OCI-LY3 (cell line): ENCODE results near the gene MAP3K3.

Experiments used
- H2AFZ ChIP-seq: fragments of 200-600, 300-600 bp; shearing (Covaris generic); 2 replicates; pipeline ENCODE4 v1.6.0; 2014; ENCODE audit warnings: antibody characterized with exemption, low read depth, low read length
- H3K27ac ChIP-seq: fragments of 200-600, 300-600 bp; sonication (generic); 2 replicates; pipeline ENCODE4 v1.5.1; 2014; ENCODE audit warnings: mild to moderate bottlenecking, low read length, moderate library complexity, mixed read lengths
- H3K27me3 ChIP-seq: fragments of 200-600, 300-600 bp; sonication (generic); 2 replicates; pipeline ENCODE4 v1.6.1; 2014; ENCODE audit warnings: low read depth, low read length, mixed read lengths
- H3K36me3 ChIP-seq: fragments of 200-600, 300-600 bp; sonication (generic); replicated peaks from 2 replicates; pipeline ENCODE3; 2014; ENCODE audit warnings: low read depth, low read length, mixed read lengths
- H3K4me1 ChIP-seq: fragments of 300-600, 200-600 bp; sonication (generic); 2 replicates; pipeline ENCODE4 v1.6.1; 2014; ENCODE audit warnings: low read length, mixed read lengths
- H3K4me2 ChIP-seq: fragments of 200-600, 300-600 bp; sonication (generic); 2 replicates; pipeline ENCODE4 v1.6.1; 2014; ENCODE audit warnings: low read length, mixed read lengths
- H3K4me3 ChIP-seq: fragments of 300-600, 200-600 bp; sonication (generic); 2 replicates; pipeline ENCODE4 v1.5.1; 2014; ENCODE audit warnings: antibody characterized with exemption, mild to moderate bottlenecking, low read length, moderate library complexity
- H3K79me2 ChIP-seq: fragments of 300-600, 200-600 bp; shearing (Covaris generic); 2 replicates; pipeline ENCODE4 v1.6.1; 2014; ENCODE audit warnings: mild to moderate bottlenecking, low read length, mixed read lengths
- H3K9ac ChIP-seq: fragments of 300-600, 200-600 bp; shearing (Covaris generic); 2 replicates; pipeline ENCODE4 v1.6.0; 2014; ENCODE audit warnings: mild to moderate bottlenecking, low read length, moderate library complexity
- H3K9me3 ChIP-seq: fragments of 200-600, 300-600 bp; shearing (Covaris generic); 2 replicates; pipeline ENCODE4 v1.6.1; 2014; ENCODE audit warnings: low read length, mixed read lengths; ENCODE audit not compliant: insufficient read depth
- H4K20me1 ChIP-seq: fragments of 200-600, 300-600 bp; sonication (generic); 2 replicates; pipeline ENCODE4 v1.6.1; 2016; ENCODE audit warnings: low read length, mixed read lengths; ENCODE audit not compliant: insufficient read depth
- EZH2phosphoT487 ChIP-seq: fragments of 200-600 bp; shearing (Covaris generic); IDR thresholded peaks from 2 replicates; pipeline ENCODE4 v1.6.1; 2018; ENCODE audit warnings: antibody characterized with exemption, mixed run types, low read depth
- TF ChIP-seq, protein P1 (sequence below): fragments of 200-600, 300-600 bp; sonication (generic); IDR thresholded peaks from 2 replicates; pipeline ENCODE4 v1.5.1; 2014; ENCODE audit warnings: antibody characterized with exemption, low read length, low read depth

The MAP3K3 gene

DNA sequence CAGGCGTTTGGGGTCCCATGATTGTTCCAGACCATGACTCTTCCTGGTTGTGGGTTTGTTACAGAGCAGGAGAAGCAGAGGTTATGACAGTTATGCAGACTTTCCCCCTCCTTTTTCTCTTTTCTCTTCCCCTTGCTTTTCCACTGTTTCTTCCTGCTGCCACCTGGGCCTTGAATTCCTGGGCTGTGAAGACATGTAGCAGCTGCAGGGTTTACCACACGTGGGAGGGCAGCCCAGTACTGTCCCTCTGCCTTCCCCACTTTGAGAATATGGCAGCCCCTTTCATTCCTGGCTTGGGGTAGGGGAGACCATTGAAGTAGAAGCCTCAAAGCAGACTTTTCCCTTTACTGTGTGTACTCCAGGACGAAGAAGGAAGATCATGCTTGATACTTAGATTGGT, 29.4 kb upstream of the MAP3K3 start:
- Histone ChIP-seq H3K27me3 (no peaks in the 10 kb centered on the region), H3K9ac (no peak overlapping the region), H3K27ac (no peak overlapping the region), H3K4me2 (no peak overlapping the region), H3K4me1 (no peaks in the 10 kb centered on the region), H3K79me2 (no peaks in the 10 kb centered on the region), H2AFZ (no peak overlapping the region), H3K9me3 (no peaks in the 10 kb centered on the region), H4K20me1 (no peaks in the 10 kb centered on the region), H3K4me3 (no peak overlapping the region), H3K36me3 (peaks cover 49% of the 10 kb centered on the region)
- TF ChIP-seq, protein P1, sequence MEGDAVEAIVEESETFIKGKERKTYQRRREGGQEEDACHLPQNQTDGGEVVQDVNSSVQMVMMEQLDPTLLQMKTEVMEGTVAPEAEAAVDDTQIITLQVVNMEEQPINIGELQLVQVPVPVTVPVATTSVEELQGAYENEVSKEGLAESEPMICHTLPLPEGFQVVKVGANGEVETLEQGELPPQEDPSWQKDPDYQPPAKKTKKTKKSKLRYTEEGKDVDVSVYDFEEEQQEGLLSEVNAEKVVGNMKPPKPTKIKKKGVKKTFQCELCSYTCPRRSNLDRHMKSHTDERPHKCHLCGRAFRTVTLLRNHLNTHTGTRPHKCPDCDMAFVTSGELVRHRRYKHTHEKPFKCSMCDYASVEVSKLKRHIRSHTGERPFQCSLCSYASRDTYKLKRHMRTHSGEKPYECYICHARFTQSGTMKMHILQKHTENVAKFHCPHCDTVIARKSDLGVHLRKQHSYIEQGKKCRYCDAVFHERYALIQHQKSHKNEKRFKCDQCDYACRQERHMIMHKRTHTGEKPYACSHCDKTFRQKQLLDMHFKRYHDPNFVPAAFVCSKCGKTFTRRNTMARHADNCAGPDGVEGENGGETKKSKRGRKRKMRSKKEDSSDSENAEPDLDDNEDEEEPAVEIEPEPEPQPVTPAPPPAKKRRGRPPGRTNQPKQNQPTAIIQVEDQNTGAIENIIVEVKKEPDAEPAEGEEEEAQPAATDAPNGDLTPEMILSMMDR: no peak
- TF ChIP-seq EZH2phosphoT487: no peak

DNA sequence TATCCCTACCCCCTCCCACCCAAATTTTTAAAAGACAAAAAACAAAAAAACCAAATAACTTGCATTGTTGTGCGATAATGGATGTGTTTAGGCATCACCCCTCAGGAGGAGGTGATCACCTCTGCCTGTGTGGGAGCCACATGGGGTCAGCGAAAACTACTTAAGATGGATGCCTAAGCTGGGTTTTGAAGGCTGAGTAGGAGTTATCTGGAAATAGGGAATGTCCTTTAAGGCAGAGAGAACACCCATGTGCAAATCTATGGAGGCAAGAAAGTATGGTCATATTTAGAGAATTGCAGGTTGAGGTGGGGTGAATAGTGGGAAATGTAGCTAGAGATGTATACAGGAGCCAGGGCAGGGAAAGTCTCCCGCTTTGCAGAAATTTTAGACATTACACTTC, 27.1 kb upstream of the MAP3K3 start:
- no peak overlapping the region for H3K4me3 ChIP-seq
- no peak overlapping the region for H2AFZ ChIP-seq
- H3K9ac ChIP-seq: no peak overlapping the region
- no peaks in the 10 kb centered on the region for H3K27me3 ChIP-seq
- peaks cover 32% of the 10 kb centered on the region for H3K36me3 ChIP-seq
- peaks cover 2% of the 10 kb centered on the region; the same call in 1 of the 2 replicates for H3K4me1 ChIP-seq
- H3K27ac ChIP-seq: no peak overlapping the region
- no peak overlapping the region for H3K4me2 ChIP-seq
- H3K9me3 ChIP-seq: no peaks in the 10 kb centered on the region
- TF ChIP-seq EZH2phosphoT487: no peak
- TF ChIP-seq, protein P1: no peak
- H4K20me1 ChIP-seq: no peaks in the 10 kb centered on the region
- H3K79me2 ChIP-seq: no peaks in the 10 kb centered on the region

DNA sequence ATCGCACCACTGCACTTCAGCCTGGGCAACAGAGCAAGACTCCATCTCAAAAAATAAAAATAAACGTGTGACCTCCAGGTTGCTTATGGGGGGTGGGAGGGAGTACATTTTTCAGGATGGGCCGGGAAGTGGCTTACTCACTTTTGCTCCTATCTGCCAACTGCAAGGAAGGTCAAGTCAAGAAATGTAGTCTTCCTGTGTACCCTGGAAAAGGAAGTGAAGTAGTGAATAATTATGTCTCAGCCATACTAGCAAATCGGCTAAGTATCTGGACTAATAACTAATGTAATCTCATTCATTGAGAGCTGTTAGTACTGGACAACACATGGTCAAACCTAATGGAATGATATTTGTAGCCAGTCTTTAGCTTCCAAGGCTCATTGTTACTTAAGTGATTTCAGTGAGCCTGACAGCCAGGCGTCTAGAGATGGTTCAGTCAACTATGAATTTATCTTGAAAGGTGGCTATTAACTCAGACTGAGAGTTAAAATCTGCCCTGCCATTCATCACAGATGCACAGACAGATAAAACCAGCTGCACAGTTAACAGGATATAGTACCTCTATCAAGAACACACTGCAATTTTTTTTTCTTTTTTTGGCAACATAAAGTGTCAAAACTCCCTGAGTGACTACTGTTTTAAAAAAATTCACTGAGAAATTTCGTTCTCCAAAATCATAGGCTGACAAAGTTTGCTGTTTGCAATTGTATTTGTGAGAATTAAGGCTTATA, 25.2 kb upstream of the MAP3K3 start:
- no peak overlapping the region for H3K27ac ChIP-seq

DNA sequence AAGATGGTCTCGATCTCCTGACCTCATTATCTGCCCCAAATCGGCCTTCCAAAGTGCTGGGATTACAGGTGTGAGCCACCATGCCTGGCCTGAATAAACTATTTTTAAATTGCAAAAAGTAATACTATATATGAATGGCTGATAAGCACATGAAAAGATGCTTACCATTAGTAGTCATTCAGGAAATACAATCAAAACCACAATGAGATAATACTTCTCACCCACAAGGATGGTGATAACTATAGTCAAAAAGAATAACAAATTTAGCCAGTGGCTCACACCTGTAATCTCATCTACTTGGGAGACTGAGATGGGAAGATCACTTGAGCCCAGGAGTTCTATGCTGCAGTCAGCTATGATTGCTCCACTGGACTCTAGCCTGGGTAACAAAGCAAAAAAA, 23.9 kb upstream of the MAP3K3 start:
- no peak overlapping the region for H3K27ac ChIP-seq
- H3K4me1 ChIP-seq: peaks cover 13% of the 10 kb centered on the region
- H3K9me3 ChIP-seq: no peaks in the 10 kb centered on the region
- H3K4me3 ChIP-seq: no peak overlapping the region
- H3K27me3 ChIP-seq: no peaks in the 10 kb centered on the region
- peaks cover 4% of the 10 kb centered on the region for H3K36me3 ChIP-seq
- H2AFZ ChIP-seq: no peak overlapping the region
- TF ChIP-seq EZH2phosphoT487: no peak
- TF ChIP-seq, protein P1: no peak
- H3K4me2 ChIP-seq: no peak overlapping the region
- H3K79me2 ChIP-seq: peaks cover 15% of the 10 kb centered on the region
- no peaks in the 10 kb centered on the region for H4K20me1 ChIP-seq
- H3K9ac ChIP-seq: no peak overlapping the region

More for the DNA sequence above, 25.2 kb upstream of the MAP3K3 start:
- no peak for TF ChIP-seq EZH2phosphoT487
- TF ChIP-seq, protein P1: no peak
- H3K36me3 ChIP-seq: peaks cover 14% of the 10 kb centered on the region
- peaks cover 13% of the 10 kb centered on the region for H3K4me1 ChIP-seq
- no peaks in the 10 kb centered on the region for H3K27me3 ChIP-seq
- no peak overlapping the region for H3K9ac ChIP-seq
- H2AFZ ChIP-seq: no peak overlapping the region
- no peaks in the 10 kb centered on the region for H4K20me1 ChIP-seq
- no peak overlapping the region for H3K4me3 ChIP-seq
- H3K79me2 ChIP-seq: peaks cover 15% of the 10 kb centered on the region
- H3K4me2 ChIP-seq: no peak overlapping the region
- H3K9me3 ChIP-seq: no peaks in the 10 kb centered on the region
